Measurements from ENCODE around the gene MCC. TPM values are rescaled to one million over a fixed set of nuclear protein-coding genes. Genes with fewer than 3 reads are reported as not detected.
A peak's percentile ranks its signal among the peaks of the same experiment; 100 is the strongest.

Gene MCC
- total and polyA plus RNA-seq, 4 donors, result 9.0 to 47.3 (median 14.7) TPM

DNA sequence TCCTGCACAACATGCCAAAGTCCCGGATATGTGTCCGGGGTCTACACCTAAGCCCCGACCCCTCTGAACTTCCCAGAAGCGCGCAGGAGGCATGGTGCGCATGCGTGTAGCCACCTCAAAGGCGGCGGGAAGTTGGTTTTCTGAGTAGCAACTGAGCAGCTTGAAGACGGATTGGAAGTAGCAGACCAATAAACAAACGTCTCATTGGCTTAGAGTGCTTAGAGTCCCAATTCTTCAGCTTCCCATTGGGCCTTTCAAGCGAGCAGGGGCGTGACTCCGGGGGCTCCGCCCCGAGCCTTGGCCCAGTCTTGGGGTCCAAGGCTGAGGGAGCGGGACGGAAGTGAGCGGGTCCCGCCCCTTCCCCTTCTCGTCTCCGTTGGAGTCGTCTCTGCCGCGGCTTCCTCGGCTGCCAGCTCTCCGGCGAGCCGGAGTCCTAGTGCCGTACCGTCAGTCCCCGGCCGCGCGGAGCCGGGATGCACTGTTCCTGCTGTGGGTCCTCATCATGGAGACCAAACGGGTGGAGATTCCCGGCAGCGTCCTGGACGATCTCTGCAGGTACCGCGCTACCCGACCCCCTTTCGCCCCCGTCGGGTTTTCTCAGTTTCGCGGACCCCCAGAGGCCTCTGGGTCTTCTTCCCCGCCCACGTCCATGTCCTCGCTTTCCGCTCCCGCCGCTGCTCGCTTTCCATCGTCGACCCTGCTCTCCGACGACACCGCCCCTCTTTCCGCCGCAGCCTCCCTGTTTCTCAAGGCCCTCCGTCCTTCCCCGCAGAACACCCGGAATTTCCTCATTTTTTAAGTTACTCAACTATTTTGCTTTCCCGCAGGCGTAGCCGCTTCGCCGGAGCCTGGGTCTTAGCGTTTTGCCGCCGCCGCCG is 511.6 kb downstream of the MCC start, which contains the start of gene DCP2 (continued):
- TF ChIP-seq REST (IDR thresholded peaks at IDR 0.05) (no peak), EGR1 (IDR thresholded peaks at IDR 0.05; ENCODE audit: low read depth in 2 of 2) (no peak), HNF4A (conservative IDR thresholded peaks at IDR 0.05) (peak; percentile 54 to 71), JUND (IDR thresholded peaks at IDR 0.05) (peak; percentile 60 to 86)
- TF ChIP-seq, protein P1, sequence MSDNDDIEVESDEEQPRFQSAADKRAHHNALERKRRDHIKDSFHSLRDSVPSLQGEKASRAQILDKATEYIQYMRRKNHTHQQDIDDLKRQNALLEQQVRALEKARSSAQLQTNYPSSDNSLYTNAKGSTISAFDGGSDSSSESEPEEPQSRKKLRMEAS (IDR thresholded peaks at IDR 0.05), result peak; percentile 57

DNA sequence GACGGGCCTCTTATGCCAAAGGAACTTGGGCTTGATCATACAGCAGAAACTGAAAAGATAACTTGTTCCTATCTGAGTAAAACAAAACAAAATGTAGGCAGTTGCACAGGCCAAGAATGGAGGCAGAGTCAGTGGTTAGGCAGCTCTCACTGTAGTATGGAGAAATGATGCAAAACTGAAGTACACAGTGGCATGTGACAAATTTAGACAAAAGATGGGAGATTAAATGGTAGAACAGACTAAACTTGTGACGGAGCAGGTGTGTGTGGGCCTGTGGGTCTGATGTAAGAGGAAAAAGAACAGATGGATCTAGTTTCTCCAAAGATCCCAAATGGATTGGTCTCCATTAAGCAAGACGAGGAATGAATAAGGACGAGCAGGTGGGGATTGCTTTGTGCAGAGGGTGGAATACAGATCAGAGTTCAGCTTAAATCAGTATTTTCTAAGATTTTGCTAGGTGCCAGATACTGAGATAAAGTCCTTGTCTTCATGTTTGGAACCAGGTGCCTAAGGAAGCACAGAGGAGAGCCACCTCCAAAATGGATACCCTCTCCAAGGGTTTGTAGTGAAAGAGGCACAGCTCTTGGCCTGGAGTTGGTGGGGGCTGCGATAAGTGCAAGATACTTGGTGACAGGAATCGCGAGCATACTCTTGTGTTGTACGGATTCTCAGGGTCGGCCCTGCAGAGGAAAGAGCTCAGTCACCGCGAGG is 512.4 kb downstream of the MCC start:
- 33% methylated on average over 11 of the region's 11 CpGs for WGBS
- no peak for TF ChIP-seq REST (IDR thresholded peaks at IDR 0.05)
- no peak for TF ChIP-seq FOXA1 (IDR thresholded peaks at IDR 0.05)
- peak overlapping the region; percentile 41 to 67 for H3K9ac ChIP-seq (ENCODE audit: low read depth in 1 of 2, low read length in 2 of 2)
- H3K4me1 ChIP-seq (ENCODE audit: control insufficient read depth in 4 of 4, insufficient read depth in 4 of 4, low read length in 3 of 4), result peaks cover 0 to 21% (median 3%) of the 10 kb centered on the region in 4 donors
- H3K27me3 ChIP-seq (ENCODE audit: control insufficient read depth in 4 of 4, insufficient read depth in 4 of 4, low read length in 3 of 4), result no peaks in the 10 kb centered on the region
- DNase-seq (ENCODE audit: low spot score), result no peak
- peak overlapping the region; percentile 63 to 83 for H3K27ac ChIP-seq (ENCODE audit: low read depth in 1 of 2, low read length in 2 of 2)
- H3K9me3 ChIP-seq (ENCODE audit: control insufficient read depth in 4 of 4, low read length in 3 of 4), result no peaks in the 10 kb centered on the region
- peak overlapping the region; percentile 91 to 98 (median 92) for H3K4me3 ChIP-seq (ENCODE audit: low read depth in 1 of 3, low read length in 3 of 3)
- H3K36me3 ChIP-seq (ENCODE audit: control insufficient read depth in 4 of 4, insufficient read depth in 3 of 4, low read depth in 1 of 4, low read length in 3 of 4), result no peaks in the 10 kb centered on the region

GRCh38 chr5:112974901-112975300 is 513.4 kb downstream of the MCC start:
- Histone ChIP-seq H3K27me3 (ENCODE audit: control insufficient read depth in 4 of 4, insufficient read depth in 4 of 4, low read length in 3 of 4) (no peaks in the 10 kb centered on the region), H3K4me1 (ENCODE audit: control insufficient read depth in 4 of 4, insufficient read depth in 4 of 4, low read length in 3 of 4) (peaks cover 0 to 21% (median 3%) of the 10 kb centered on the region in 4 donors), H3K36me3 (ENCODE audit: control insufficient read depth in 4 of 4, insufficient read depth in 3 of 4, low read depth in 1 of 4, low read length in 3 of 4) (no peaks in the 10 kb centered on the region), H3K27ac (ENCODE audit: low read depth in 1 of 2, low read length in 2 of 2) (no peak overlapping the region), H3K9ac (ENCODE audit: low read depth in 1 of 2, low read length in 2 of 2) (no peak overlapping the region), H3K4me3 (ENCODE audit: low read depth in 1 of 3, low read length in 3 of 3) (no peak overlapping the region), H3K9me3 (ENCODE audit: control insufficient read depth in 4 of 4, low read length in 3 of 4) (no peaks in the 10 kb centered on the region)
- 99% methylated on average over 1 of the region's 1 CpG for WGBS
- TF ChIP-seq HNF4A (conservative IDR thresholded peaks at IDR 0.05), result no peak
- TF ChIP-seq RXRA (IDR thresholded peaks at IDR 0.05), result no peak
- no peak for TF ChIP-seq CTCF (IDR thresholded peaks at IDR 0.05; ENCODE audit: low read depth, low read length, missing input control)
- no peak for TF ChIP-seq RAD21 (IDR thresholded peaks at IDR 0.05)
- TF ChIP-seq ATF3 (IDR thresholded peaks at IDR 0.05), result no peak
- no peak for TF ChIP-seq NR2F2 (IDR thresholded peaks at IDR 0.05)
- TF ChIP-seq EGR1 (IDR thresholded peaks at IDR 0.05; ENCODE audit: low read depth in 2 of 2), result no peak
- no peak for TF ChIP-seq TAF1 (conservative IDR thresholded peaks at IDR 0.05)
- TF ChIP-seq FOXA1 (IDR thresholded peaks at IDR 0.05), result no peak
- TF ChIP-seq FOXA2 (IDR thresholded peaks at IDR 0.05), result no peak
- no peak for TF ChIP-seq ZBTB33 (IDR thresholded peaks at IDR 0.05)
- DNase-seq (ENCODE audit: low spot score), result no peak

All from liver (tissue), 9 donors.